Fibroblast of skin of back (primary cell): Measurements from ENCODE around the gene KDM4D.
A peak's percentile ranks its signal among the peaks of the same experiment; 100 is the strongest.

Experiments used
- DNase-seq: peaks from one replicate; pipeline ENCODE4 v3.0.0-alpha.2; 2013

KDM4D gene

DNA sequence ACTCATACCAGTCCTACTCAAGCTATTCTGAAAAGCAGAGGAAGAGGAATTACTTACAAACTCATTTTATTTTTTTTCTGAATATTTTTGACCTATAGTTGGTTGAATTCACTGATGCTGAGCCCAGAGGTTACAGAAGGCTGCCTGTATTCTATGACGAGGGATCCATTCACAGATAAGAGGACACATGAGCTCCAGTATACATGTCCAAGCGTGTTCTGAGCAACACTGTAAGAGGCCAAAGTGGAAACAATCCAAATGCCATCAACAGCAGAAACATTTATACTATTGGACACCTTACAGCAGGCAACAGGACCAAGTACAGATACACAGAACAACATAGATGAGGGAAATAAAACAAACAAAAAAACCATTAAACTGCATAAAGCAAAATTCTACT, 61.8 kb downstream of the KDM4D start:
- DNase-seq: no peak

GRCh38 chr11:95037356-95038035, 64.0 kb downstream of the KDM4D start:
- DNase-seq: peak; percentile 20

DNA sequence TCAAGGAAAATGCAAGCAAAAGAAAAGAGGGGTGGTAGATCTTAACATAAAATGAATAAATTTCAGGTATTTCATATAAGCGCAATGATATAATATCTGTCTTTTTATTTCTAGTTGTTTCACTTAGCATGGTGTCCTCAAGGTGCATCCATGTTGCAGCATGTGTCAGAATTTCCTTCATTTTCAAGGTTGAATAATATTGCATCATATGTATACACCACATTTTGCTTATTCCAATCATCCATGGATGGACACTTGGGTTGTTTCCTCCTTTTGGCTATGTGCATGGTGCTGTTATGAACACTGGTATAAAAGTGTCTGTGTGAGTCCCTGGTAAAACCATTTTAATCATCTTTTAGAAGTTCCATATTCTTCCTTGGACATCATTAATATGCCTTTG, 68.7 kb downstream of the KDM4D start:
- DNase-seq: no peak

DNA sequence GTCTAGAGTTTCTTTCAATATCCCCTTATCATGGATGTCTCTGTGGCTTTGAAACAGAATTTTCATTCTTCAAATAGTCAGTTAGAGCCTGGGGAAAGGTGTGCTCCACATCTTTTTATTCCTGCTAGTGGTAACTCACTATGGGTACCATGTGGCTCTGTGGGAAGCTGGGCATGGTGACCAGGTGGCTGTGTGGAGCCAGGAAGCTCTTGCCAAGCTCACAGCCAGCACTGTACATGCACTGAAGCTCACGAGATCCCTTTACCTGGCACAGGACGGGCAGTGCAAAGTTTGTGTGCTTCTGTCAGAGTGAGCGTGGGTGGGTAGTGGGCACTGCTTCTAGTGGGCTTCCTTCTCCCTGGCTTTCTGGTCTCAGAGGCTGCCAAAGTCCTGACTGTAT, 69.4 kb downstream of the KDM4D start:
- DNase-seq: no peak

- no peak for DNase-seq
Observed at GRCh38 chr11:95044010-95044409, 70.5 kb downstream of the KDM4D start.

- no peak for DNase-seq
Observed at GRCh38 chr11:95045812-95046211, 72.3 kb downstream of the KDM4D start.
